GM10266 (cell line): ENCODE data around the gene TMEM54.
A peak's percentile ranks its signal among the peaks of the same experiment; 100 is the strongest.

Source experiments
- DNase-seq: peaks from one replicate; pipeline ENCODE4 v3.0.0; 2012; ENCODE audit errors: extremely low spot score
- TF ChIP-seq, protein P1 (sequence below): IDR thresholded peaks from 2 replicates; pipeline ENCODE4 v1.5.1; 2012; ENCODE audit warnings: mild to moderate bottlenecking, low read depth; ENCODE audit not compliant: control insufficient read depth, insufficient read depth; ENCODE audit errors: missing control alignments

Gene TMEM54

DNA sequence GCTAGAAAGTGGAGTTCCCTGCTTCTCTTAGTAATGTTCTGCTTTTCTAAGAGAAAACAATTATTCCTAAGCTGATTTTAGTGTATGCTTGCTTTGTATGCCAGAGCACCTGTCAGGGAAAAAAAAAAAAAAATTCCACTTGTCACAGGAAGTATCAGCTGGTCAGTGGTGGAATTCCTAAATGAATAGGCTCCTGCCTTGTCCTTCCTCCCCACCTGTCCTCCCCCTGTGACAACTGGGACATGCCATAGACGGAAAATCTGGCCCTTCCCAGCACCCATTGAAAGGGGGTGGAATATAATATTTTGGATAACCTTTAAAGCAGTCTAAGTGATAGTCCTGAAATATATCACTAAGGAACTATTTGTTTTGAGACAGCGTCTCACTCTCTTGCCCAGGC lies 41.3 kb downstream of the TMEM54 start:
- DNase-seq, result no peak
- TF ChIP-seq, protein P1, sequence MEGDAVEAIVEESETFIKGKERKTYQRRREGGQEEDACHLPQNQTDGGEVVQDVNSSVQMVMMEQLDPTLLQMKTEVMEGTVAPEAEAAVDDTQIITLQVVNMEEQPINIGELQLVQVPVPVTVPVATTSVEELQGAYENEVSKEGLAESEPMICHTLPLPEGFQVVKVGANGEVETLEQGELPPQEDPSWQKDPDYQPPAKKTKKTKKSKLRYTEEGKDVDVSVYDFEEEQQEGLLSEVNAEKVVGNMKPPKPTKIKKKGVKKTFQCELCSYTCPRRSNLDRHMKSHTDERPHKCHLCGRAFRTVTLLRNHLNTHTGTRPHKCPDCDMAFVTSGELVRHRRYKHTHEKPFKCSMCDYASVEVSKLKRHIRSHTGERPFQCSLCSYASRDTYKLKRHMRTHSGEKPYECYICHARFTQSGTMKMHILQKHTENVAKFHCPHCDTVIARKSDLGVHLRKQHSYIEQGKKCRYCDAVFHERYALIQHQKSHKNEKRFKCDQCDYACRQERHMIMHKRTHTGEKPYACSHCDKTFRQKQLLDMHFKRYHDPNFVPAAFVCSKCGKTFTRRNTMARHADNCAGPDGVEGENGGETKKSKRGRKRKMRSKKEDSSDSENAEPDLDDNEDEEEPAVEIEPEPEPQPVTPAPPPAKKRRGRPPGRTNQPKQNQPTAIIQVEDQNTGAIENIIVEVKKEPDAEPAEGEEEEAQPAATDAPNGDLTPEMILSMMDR, result no peak

DNA sequence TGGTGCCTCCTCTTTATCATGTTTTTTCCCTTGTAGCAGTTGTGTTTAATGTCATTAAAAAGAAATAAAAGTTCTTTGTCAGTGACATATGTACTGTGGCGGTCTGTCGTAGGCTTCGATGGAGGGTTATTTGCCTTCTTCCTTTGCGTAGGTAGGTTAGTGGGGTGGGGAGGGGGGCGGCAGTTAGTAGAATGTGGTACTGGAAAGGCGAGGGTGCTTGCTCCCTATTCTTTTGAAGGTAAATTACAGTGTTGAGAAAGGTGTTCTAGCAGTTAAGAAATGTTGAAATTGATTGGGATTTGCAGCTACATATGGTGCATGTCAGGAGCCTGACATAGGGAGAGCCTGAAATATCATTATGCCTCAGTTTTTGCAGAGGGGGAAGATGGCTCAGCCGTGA lies 42.4 kb downstream of the TMEM54 start:
- no peak for DNase-seq
- TF ChIP-seq, protein P1, result no peak

DNA sequence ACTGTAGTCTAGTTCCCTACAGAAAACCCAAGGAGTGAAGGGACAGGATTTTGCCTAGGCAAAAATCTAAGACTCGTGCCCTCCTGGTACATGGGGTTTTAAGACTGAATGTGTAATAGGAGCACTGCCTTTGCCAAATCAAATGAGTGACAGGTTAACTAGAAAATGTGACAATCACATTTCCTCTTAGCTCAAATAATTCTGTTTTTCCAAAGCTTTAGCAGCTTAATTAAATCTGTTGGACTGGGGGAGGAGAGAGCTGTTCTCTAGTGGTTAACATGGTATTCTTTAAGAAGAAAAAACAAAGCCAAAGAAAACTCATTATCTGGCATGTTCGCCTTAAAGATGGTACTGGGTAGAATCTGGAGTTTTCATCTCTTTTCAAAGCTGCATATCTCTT lies 43.1 kb downstream of the TMEM54 start:
- DNase-seq, result no peak
- TF ChIP-seq, protein P1, result no peak

DNA sequence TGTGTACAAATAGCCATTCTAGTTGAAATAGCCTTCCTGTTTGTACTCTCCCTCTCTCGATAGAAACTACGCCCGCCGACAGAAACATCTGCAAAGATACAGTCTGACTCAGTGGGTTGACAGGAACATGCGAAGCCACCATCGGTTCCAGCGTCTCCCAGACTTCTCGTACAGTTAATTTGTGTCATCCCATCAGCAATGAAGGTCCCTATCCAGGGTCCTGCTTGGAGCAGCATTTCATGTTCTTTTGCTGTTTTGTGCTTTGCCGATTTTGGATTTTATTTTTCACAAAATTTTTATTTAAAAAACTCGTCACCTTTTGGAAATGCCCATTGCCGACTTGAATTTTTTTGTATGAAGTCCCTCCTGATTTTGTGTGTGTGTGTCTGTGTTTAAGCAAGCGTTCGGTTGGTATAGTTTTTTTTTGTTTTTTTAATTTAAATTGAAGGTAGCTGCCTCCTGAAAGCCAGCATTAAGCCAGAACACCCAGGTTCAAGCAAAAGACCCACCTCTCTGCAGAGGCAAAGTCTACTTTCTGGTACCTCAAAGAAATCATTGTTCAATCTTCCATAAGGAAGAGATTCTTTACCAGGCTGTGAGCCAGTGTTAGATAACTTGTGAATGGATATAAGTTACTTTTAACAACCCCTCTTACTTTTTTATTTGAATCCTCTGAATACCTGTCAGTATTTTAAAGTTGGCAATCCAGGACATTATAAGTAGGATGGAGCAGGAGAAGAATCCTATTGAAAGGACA lies 45.1 kb downstream of the TMEM54 start:
- TF ChIP-seq, protein P1, result no peak
- DNase-seq, result no peak

DNA sequence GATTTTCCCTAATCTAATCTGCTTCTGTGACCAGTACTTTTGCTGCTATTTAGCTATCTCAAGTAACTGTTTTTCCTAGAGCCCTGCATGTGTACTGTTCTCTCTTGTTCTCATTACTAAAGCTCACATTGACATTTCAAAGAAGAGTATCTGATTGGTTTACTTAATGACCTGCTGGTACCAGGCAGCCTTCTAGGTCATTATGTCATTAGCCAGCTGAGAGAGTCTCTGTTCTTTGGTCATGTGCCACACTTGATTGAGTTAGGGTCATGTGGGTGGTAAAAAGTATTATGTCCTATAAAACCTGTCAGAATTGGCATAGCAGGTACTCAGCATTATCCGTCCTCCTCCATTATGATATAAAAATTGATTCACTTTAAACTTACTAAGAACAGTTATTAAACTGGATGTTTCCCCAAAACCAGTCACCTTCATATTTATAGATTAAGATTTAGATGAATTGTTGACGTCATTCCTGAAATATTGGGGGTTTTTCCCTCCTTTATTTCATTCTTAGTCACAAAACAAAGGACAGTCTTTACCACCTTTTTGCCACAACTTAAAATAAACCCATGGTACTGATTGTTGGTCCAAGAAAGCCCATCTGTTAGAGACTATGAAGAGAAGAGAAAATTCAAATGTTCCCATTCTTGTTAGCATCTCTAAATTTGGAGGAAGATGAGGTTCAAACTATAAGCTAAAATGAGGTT lies 52.7 kb downstream of the TMEM54 start:
- TF ChIP-seq, protein P1, result no peak
- peak; percentile 47 for DNase-seq
